ENCODE data around the gene C1QTNF12. TPM values are rescaled to one million over a fixed set of nuclear protein-coding genes. Genes with fewer than 3 reads are reported as not detected.
A peak's percentile ranks its signal among the peaks of the same experiment; 100 is the strongest.

C1QTNF12 gene
- total RNA-seq, 1 experiment from 2014 or later, result 1.8 TPM

DNA sequence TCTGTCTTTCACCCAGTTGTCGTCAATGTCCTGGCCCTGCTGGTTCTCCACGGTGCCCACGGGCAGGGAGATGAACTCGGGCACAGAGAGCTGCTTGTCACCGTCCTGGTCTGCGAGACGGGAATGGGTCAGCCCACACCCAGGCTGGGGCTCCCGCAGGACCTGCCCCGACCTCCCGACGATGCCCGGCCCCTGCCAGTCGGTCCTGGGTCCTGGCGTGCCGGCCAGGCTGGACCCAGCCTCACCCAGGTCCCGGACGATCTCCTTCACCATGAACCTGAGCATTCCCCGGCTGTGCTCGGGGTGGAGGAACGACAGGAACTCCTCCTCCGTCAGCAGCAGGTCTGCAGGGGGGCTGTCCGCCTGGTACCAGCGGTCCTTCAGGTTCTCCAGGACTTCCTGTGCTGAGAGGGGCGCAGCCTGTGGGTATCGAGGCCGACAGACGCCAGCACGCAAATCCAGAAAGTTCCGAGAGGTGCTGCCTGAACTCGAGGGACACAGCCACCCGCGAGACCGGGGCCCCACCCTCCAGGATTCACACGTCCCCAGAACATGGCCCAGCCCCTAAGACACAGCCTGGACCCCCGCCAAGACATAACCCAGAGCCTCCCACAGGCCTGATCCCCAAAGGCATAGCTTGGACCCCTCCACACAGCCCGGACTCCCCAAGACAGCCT, 27.9 kb downstream of the C1QTNF12 start:
- no peaks in the 10 kb centered on the region for H3K27me3 ChIP-seq (replicated peaks)
- peaks cover 77% of the 10 kb centered on the region for H3K36me3 ChIP-seq
- no peaks in the 10 kb centered on the region for H3K4me1 ChIP-seq (replicated peaks)
- no peak overlapping the region for H3K4me3 ChIP-seq
- no peak for DNase-seq (ENCODE audit: low read depth in 1 of 2, low spot score in 2 of 2)
- no peak overlapping the region for H3K27ac ChIP-seq
- H3K9me3 ChIP-seq (replicated peaks), result no peaks in the 10 kb centered on the region

DNA sequence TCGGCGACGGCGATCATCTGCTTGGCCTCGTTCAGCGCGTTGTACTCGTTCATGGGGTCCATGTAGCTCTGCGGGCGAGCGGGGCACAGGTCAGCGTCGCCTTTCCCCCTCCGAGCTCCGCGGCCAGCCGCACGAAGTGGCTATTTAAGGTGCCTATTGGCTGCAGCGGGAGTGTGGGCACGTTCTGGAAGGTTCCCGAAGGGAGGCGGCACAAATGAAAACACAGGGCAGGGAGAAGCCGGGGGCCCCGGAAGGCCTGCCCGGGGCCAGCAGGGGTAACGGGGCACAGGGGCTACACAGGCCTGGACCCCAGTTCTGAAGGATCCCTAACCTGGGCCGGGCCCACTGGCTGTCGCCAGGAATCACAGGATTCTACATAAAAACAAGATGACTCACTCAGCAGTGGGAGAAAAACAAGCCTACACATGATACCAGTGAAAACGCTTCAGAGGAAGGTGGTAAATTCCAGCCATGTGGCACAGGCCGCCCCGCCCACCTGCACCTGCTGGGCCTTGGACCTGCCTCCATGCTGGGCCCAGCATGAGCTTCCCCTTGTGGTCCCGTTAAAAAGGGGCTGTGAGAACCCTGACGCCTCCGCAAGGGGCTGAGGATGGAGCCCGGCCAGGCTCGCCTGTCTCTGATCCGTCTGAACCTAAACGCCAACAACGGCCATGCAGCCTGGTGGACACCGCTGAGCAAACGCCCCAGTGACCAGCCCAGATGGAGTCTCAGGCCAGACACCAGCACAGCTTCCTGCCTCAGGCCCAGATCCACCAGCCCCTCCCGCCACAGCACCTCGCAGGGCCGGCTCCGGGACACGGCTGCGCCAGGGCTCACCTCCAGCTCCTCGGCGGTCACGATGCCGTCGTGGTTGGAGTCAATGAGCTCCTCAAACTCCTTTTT, 28.6 kb downstream of the C1QTNF12 start:
- H3K4me3 ChIP-seq, result no peak overlapping the region
- DNase-seq (ENCODE audit: low read depth in 1 of 2, low spot score in 2 of 2), result no peak
- H3K9me3 ChIP-seq (replicated peaks), result no peaks in the 10 kb centered on the region
- no peaks in the 10 kb centered on the region for H3K27me3 ChIP-seq (replicated peaks)
- H3K36me3 ChIP-seq, result peaks cover 71% of the 10 kb centered on the region
- no peak overlapping the region for H3K27ac ChIP-seq
- H3K4me1 ChIP-seq (replicated peaks), result no peaks in the 10 kb centered on the region

DNA sequence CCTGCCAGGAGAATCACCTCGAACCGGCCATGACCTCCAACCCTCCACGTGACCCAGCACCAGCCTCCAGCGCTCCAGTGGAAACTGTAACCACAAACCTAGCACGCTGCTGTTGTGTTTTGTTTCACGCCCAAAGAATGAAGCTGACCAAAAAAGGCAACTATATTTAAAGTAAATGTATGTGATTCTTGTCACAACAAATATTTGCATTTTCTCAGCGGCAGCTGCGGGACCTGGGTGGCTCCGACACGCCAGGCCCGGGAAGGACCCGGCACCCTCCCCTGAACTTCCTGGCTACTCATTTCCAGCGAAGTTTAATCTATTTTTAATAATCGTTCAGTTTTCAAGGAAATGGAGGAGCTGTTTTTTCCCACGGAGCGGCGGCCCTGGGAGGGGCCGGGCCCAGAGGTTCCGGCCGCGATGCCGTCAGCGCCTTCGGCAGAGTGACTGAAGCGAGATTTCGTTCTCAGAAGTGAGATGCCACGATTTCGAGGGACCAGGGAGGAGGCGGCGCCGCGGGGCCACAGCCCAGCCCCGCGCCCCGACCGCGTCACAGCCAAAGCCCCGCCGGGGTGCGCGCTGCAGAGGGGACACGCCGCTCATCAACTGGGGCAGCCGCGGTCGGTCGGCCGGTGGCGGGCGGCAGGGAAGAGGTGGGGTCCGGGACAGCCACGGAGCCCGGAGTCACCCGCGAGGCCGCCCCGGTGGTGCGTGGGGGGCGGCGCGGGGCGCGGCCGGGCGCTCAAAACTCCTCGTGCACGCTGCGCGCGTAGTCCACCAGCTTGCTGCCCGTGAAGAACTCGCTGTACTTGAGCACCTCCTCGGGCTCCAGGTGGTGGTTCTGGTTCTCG, 29.5 kb downstream of the C1QTNF12 start:
- H3K27ac ChIP-seq, result no peak overlapping the region
- H3K36me3 ChIP-seq, result peaks cover 62% of the 10 kb centered on the region
- no peak overlapping the region for H3K4me3 ChIP-seq
- no peak for DNase-seq (ENCODE audit: low read depth in 1 of 2, low spot score in 2 of 2)
- no peaks in the 10 kb centered on the region for H3K4me1 ChIP-seq (replicated peaks)
- H3K9me3 ChIP-seq (replicated peaks), result no peaks in the 10 kb centered on the region
- H3K27me3 ChIP-seq (replicated peaks), result no peaks in the 10 kb centered on the region

DNA sequence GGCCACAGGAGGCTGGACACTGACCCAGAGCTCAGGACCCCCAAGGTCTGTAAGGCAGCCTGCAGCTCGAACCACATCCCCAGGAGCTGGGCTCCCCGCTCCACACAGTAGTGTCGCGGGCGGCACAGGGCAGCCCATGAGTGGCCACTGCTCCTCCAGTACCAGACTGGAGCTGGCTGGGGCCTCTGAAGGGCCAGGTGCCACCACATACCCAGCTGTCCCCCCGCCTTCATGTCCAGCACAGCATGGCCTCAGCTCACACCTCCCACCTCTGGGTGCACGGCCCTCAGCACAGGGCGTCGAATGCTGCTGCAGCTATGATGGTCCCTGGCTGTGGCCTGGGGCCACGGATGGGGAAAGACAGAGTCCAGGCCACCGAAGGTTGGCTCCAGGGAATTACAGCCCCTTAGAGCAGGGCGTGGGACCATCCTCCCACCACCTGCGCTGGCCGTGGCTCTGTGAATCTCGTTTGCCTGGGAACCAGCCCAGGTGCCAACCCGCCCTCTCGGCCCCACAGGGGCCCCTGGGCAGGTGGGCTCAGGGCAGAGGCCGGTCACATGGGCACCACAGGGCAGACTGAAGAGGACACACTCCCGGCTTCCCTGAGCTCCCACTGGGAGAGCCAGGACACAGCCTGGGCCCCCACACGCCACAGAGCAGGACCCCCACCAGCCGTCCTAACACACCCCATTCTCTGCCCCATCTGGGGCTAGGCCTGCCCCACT, 30.5 kb downstream of the C1QTNF12 start:
- no peak overlapping the region for H3K27ac ChIP-seq
- H3K4me1 ChIP-seq (replicated peaks), result no peaks in the 10 kb centered on the region
- no peak for DNase-seq (ENCODE audit: low read depth in 1 of 2, low spot score in 2 of 2)
- H3K4me3 ChIP-seq, result no peak overlapping the region
- peaks cover 54% of the 10 kb centered on the region for H3K36me3 ChIP-seq
- H3K9me3 ChIP-seq (replicated peaks), result no peaks in the 10 kb centered on the region
- no peaks in the 10 kb centered on the region for H3K27me3 ChIP-seq (replicated peaks)

DNA sequence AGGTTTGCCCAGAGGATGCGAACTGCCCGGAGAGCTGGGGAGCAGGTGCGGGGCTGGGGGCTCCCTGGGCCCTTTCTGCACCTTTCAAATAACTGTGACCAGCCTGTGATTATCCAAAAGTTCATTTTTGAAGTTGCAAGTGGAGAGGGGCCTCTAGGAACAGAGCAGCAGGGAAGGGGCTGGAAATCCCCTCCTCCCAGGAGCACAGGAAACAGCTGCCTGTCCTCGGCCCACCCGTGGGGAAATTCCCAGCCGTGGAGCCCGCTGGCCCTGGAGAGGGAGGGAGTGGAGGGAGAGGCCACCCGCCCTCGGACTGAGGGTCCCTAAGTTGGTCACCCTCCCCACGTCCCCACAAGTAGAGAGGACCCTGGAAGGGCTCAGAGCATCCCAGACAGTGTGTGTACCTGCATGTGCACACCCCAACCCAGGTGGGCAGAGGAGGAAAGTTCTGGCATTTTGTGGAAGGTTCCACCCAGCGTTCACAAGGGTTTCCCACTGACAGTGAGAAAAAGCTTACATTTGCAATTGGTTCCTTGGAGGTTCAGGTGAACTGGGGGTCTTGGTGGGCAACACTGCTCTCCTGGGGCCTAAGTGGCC, 31.3 kb downstream of the C1QTNF12 start:
- no peaks in the 10 kb centered on the region for H3K9me3 ChIP-seq (replicated peaks)
- peaks cover 45% of the 10 kb centered on the region for H3K36me3 ChIP-seq
- DNase-seq (ENCODE audit: low read depth in 1 of 2, low spot score in 2 of 2), result no peak
- H3K4me3 ChIP-seq, result no peak overlapping the region
- no peaks in the 10 kb centered on the region for H3K27me3 ChIP-seq (replicated peaks)
- no peaks in the 10 kb centered on the region for H3K4me1 ChIP-seq (replicated peaks)
- H3K27ac ChIP-seq, result no peak overlapping the region

DNA sequence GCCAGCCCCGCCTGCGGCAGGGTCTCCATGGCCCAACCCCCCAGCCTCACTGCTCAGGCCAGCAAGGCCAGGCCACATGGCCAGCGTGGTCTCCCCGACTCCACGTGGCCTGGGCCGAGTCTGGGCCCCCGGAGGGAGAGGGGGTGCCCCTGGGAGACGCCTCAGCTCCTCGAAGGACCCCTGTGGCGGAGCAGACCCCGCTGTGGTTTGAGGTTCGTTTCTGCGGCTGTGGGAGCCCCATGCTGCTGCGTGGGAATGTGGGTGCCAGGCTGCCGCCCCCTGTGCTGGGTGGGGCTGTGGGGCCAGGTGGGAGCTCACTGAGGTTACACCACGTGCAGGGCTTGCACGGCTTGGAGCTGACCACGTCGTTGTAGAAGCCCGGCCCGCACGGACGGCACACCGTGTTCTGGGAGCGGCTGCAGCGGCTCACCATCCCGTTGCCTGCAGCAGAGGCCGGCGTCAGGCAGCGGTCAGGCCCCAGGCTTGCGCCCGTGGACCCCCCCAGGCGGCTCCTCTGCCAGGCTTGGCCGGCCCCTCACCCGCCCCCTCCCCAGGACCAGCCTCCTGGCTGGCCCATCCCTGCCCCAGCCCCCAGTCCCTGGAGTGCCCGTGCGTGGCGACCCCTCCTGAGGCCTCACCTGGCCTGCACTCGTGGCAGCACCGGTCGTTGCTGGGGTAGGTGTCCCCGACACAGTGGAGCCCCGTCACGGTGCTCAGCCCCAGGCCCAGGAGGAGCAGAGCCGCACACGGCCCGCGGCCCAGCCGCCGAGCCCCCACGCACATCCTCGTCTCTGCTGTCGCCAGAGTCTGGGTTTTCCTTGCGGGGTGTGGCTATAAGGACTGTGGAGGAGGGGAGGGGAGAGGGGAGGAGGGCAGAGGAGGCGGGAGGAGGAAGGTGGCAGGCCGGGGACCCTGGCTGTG, 32.9 kb downstream of the C1QTNF12 start, which contains the start of gene TNFRSF4:
TSS of gene TNFRSF4 (minus strand) at position 809 of the 921 bp plus-strand sequence. CDS start at position 783, 26 bp downstream.
- no peaks in the 10 kb centered on the region for H3K9me3 ChIP-seq (replicated peaks)
- no peak within 1 kb of the TSS for H3K27ac ChIP-seq
- no peak for DNase-seq (ENCODE audit: low read depth in 1 of 2, low spot score in 2 of 2)
- no peak within 1 kb of the TSS for H3K4me3 ChIP-seq
- H3K36me3 ChIP-seq, result peaks cover 32% of the 10 kb centered on the region
- no peaks in the 10 kb centered on the region for H3K27me3 ChIP-seq (replicated peaks)
- peaks cover 6% of the 10 kb centered on the region for H3K4me1 ChIP-seq (replicated peaks)

DNA sequence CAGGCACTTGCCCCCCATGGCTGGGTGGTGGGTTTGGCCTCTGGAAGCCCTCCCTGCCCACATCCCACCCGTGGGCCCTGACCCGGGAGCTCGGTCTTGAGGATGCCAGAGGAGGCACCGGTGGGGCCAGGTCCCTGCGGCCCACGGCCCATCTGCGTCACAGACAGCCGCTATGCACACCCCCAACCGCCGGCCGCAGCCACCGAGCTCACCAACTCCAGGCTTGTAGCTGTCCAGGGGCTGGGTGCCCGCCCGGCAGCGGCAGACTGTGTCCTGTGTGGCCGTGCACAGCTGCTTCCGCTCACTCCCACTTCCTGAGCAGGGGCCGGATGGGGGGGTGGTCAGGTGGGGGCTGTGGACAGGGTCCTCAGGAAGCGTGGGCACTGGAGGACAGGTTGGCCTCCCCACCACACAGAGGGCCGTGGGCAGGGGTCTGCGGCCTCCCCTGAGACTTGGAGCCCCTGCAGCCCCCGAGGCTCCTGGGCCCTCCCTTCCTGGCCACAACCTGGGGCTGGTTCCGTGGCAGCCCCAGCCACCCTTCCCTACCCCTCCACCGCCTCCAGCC, 33.7 kb downstream of the C1QTNF12 start:
- no peak for DNase-seq (ENCODE audit: low read depth in 1 of 2, low spot score in 2 of 2)

DNA sequence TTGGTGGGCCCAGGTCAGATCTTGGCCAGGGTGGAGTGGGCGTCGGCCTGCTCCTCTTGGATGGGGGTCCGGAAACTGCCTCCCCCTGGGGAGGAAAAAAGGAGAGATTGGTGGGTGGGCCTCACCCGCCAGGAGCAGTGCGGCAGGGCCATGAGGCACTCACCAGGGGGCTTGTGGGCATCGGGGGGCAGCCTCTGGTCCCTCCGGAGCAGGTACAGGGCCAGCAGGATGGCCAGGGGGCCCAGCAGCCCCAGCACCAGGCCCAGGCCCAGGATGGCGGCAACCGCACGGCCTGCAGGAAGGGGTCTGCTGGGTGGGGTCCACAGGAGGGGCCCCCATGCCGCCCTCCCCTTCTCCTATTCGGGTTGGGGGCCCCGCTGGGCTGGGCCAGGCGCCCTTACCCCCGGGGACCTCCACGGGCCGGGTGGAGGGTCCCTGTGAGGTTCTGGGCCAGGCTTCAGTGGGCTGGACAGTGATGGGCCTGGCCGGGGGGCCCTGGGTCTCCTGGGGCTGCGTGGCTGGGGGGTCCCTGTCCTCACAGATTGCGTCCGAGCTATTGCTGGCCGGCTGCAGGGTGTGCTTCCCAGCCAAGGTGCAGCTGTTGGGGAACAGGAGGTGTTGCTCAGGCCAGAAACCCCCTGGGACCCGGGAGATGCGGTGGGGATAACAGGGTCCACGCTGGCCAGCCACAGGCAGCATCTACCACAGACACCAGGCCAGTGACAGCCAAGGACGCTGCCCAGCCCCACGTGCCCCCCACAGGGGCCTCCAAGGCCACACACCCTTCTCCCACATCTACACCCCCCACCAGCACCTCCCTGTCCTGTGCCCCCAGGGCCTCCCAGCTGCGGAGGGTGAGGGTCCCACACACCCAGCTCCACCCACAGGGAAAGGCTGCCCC, 34.7 kb downstream of the C1QTNF12 start:
- no peak for DNase-seq (ENCODE audit: low read depth in 1 of 2, low spot score in 2 of 2)
- no peak overlapping the region for H3K27ac ChIP-seq
- peaks cover 17% of the 10 kb centered on the region for H3K4me1 ChIP-seq (replicated peaks)
- no peaks in the 10 kb centered on the region for H3K9me3 ChIP-seq (replicated peaks)
- H3K27me3 ChIP-seq (replicated peaks), result no peaks in the 10 kb centered on the region
- peaks cover 16% of the 10 kb centered on the region for H3K36me3 ChIP-seq
- H3K4me3 ChIP-seq, result no peak overlapping the region

More for the DNA sequence above, 33.7 kb downstream of the C1QTNF12 start:
- Histone ChIP-seq H3K36me3 (peaks cover 25% of the 10 kb centered on the region), H3K9me3 (replicated peaks) (no peaks in the 10 kb centered on the region), H3K27me3 (replicated peaks) (no peaks in the 10 kb centered on the region), H3K4me3 (no peak overlapping the region), H3K27ac (no peak overlapping the region), H3K4me1 (replicated peaks) (peaks cover 13% of the 10 kb centered on the region)

DNA sequence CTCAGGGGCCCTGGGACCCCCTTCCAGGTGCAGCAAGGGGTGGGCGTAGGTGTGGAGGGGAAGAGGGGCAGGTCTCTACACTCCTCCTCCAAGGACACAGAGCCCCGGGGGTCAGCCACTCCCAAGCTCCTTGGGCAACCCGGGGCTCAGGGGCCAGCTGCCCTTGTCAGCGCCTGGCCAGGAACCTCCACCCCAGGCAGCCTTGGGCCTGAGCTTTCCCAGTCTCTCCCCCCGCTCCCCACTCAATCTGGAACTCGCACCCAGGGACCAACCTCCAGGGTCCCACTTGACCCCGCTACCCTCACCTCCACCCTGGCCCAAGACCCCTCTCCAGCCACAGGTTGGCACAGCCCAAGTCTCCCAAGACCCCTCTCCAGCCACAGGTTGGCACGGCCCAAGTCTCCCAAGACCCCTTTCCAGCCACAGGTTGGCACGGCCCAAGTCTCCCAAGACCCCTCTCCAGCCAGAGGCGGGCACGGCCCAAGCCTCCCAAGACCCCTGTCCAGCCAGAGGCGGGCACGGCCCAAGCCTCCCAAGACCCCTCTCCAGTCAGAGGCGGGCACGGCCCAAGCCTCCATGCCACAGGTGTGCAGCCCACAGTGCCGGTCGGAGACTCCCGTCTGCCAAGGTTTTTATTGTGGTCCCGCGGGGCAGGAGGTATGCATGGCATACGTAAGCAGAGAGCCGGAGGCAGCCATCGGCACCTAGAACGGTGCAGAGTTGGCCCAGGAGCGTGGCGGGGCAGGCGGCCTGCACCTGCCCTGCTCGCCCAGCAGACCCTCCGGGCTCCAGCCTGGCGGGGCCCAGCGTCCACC, 35.6 kb downstream of the C1QTNF12 start:
- no peaks in the 10 kb centered on the region for H3K9me3 ChIP-seq (replicated peaks)
- peaks cover 17% of the 10 kb centered on the region for H3K4me1 ChIP-seq (replicated peaks)
- DNase-seq (ENCODE audit: low read depth in 1 of 2, low spot score in 2 of 2), result no peak
- H3K27ac ChIP-seq, result no peak overlapping the region
- no peak overlapping the region for H3K4me3 ChIP-seq
- H3K36me3 ChIP-seq, result peaks cover 8% of the 10 kb centered on the region
- H3K27me3 ChIP-seq (replicated peaks), result no peaks in the 10 kb centered on the region

DNA sequence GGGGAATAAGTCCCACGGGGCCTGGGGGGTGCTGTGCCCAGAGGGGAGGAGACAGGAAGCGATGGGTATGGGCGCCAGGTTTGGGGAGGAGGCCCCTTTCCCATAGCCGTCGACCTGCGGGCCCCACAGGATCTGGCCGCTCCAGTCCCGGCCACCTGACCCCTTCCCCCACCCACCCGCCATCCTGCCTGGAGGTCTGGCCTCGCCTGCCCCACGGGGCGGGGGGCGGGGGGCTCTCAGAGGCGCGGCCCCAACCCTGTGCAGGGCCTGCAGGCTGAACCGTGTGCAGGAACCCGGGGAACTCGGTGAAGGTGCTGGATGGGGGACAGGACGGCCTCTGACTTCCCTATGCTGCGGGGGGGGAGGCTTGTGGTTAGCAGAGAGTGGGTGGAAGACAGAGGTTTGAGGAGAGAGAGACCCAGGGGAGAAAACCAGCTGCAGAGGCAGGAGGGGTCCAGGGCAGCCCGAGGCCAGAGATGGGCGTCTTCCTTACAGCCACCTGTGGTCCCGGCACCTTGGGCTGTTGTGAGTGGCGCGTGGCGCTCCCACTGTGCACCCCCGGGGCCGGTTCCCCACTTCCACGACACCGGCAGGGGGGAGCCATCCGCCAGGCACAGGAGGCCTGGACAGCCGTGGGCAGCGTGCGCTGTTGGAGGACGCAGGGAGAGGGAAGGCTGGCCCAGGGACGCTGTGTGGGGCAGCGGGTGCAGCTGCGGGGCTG, 37.6 kb downstream of the C1QTNF12 start:
- Histone ChIP-seq H3K27me3 (replicated peaks) (no peaks in the 10 kb centered on the region), H3K4me1 (replicated peaks) (peaks cover 17% of the 10 kb centered on the region), H3K27ac (peak overlapping the region; percentile 25; the same call in 1 of the 2 replicates), H3K9me3 (replicated peaks) (no peaks in the 10 kb centered on the region), H3K36me3 (no peaks in the 10 kb centered on the region), H3K4me3 (no peak overlapping the region)
- no peak for DNase-seq (ENCODE audit: low read depth in 1 of 2, low spot score in 2 of 2)

Measured in SJSA1 (cell line).